Left ventricle myocardium inferior (tissue), 1 donor: Measurements from ENCODE around the gene PHKB. TPM values are rescaled to one million over a fixed set of nuclear protein-coding genes. Genes with fewer than 3 reads are reported as not detected.
"Not testable (repeated sequence)": the region's sequence is repeated elsewhere in the genome, so short reads cannot be mapped to it uniquely, and the experiment has no call there.

Experiments used
- DNase-seq: peaks from one replicate; pipeline ENCODE4 v3.0.0-alpha.2; 2020
- H3K27ac ChIP-seq: fragments of 200-600 bp; replicated peaks from 2 replicates; pipeline ENCODE4 v1.8.0; 2021
- H3K27me3 ChIP-seq: fragments of 200-600 bp; 2 replicates; pipeline ENCODE4 v1.8.0; 2021; ENCODE audit warnings: low read depth
- H3K36me3 ChIP-seq: fragments of 200-600 bp; 2 replicates; pipeline ENCODE4 v1.8.0; 2021
- H3K4me1 ChIP-seq: fragments of 200-600 bp; 2 replicates; pipeline ENCODE4 v1.8.0; 2021
- H3K4me3 ChIP-seq: fragments of 200-600 bp; 2 replicates; pipeline ENCODE4 v1.8.0; 2021; ENCODE audit warnings: mild to moderate bottlenecking, moderate library complexity
- H3K9me3 ChIP-seq: fragments of 200-600 bp; replicated peaks from 2 replicates; pipeline ENCODE4 v1.8.0; 2021
- intact Hi-C: fragments of 100-400 bp; cut with micrococcal nuclease; formaldehyde crosslinking; loops from one replicate; pipeline ENCODE4 v1.11.0; 2022
- total RNA-seq: library from RNA; stranded (reverse); fragmentation: NEBNext Ultra II Directional; extraction: Animal tissue kit (Norgen Biotek cat#: 25700); gene quantifications from one replicate; pipeline ENCODE4 v1.2.1, GENCODE V29; 2021
- TF ChIP-seq, protein P1 (sequence below): fragments of 200-600 bp; IDR thresholded peaks from 2 replicates; pipeline ENCODE4 v1.8.0; 2021; ENCODE audit warnings: antibody characterized with exemption, mild to moderate bottlenecking, borderline replicate concordance
- donor health status: DM: no; HTN: yes; CAD: no; lungs with severe emphysema.

The PHKB gene
- total RNA-seq, 1 donor from 2014 or later = 63.2 TPM

DNA sequence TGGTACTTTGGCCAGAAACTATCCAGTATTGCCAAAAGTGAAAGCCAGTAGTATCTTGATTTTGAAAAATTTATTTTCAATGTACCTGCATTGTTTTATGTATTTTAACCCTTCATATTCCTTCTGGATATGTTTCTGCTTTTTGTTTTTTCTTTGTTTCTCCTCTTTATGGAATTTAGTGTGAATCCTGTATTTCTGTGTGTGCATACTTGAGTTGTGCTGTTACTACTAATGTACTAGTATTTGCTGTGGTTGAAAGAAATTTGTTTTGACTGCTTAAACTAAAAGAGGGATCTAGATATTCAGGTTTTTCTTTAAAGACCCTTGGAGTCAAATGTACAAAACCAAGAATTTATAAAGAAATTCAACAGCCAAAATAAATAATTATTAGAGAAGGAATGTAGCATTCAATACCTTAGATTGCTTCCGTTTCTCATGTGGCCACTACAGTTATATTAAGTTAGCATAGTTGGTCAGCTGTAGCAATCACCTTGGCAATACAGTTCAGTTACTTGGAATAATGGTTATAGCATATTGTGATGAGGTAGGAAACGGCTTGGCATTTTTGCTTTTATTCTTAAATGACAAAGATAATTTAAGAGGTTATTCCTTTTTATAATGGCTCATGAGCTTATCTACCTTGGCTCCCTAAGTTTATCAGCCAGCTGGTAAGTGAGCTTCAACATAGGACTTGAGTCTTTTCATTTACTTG is 4.9 kb downstream of the PHKB start:
- Histone ChIP-seq H3K4me3 (no peak overlapping the region), H3K4me1 (peaks cover 98% of the 10 kb centered on the region), H3K36me3 (no peaks in the 10 kb centered on the region), H3K27ac (peak overlapping the region; percentile 25), H3K27me3 (no peaks in the 10 kb centered on the region), H3K9me3 (no peaks in the 10 kb centered on the region)
- TF ChIP-seq, protein P1, sequence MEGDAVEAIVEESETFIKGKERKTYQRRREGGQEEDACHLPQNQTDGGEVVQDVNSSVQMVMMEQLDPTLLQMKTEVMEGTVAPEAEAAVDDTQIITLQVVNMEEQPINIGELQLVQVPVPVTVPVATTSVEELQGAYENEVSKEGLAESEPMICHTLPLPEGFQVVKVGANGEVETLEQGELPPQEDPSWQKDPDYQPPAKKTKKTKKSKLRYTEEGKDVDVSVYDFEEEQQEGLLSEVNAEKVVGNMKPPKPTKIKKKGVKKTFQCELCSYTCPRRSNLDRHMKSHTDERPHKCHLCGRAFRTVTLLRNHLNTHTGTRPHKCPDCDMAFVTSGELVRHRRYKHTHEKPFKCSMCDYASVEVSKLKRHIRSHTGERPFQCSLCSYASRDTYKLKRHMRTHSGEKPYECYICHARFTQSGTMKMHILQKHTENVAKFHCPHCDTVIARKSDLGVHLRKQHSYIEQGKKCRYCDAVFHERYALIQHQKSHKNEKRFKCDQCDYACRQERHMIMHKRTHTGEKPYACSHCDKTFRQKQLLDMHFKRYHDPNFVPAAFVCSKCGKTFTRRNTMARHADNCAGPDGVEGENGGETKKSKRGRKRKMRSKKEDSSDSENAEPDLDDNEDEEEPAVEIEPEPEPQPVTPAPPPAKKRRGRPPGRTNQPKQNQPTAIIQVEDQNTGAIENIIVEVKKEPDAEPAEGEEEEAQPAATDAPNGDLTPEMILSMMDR = no peak
- intact Hi-C loops = no loop called here
- no peak for DNase-seq

DNA sequence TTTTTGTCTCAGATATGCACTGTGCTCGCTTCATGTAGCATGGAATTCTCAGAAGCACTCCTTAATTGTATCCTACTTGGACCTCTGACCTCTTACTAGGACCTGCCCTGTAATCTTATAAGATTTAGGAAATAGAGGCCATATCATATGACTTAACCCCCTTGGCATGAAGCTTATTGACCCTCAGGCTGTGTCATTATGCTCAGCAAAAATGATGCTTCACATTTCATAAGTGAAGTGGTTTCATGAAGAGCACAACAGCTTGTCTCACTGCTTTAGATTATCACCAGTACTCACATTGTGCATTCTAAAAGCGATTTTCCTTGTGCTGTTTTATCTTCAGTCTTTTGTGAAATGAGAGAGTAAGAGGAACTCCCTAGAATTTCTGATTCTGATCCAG is 6.4 kb downstream of the PHKB start:
- TF ChIP-seq, protein P1 = no peak
- intact Hi-C loops = no loop called here
- no peaks in the 10 kb centered on the region for H3K9me3 ChIP-seq
- H3K36me3 ChIP-seq = no peaks in the 10 kb centered on the region
- no peaks in the 10 kb centered on the region for H3K27me3 ChIP-seq
- DNase-seq = no peak
- peak overlapping the region; percentile 37 for H3K27ac ChIP-seq
- peak overlapping the region; percentile 3 for H3K4me3 ChIP-seq
- H3K4me1 ChIP-seq = peaks cover 87% of the 10 kb centered on the region

DNA sequence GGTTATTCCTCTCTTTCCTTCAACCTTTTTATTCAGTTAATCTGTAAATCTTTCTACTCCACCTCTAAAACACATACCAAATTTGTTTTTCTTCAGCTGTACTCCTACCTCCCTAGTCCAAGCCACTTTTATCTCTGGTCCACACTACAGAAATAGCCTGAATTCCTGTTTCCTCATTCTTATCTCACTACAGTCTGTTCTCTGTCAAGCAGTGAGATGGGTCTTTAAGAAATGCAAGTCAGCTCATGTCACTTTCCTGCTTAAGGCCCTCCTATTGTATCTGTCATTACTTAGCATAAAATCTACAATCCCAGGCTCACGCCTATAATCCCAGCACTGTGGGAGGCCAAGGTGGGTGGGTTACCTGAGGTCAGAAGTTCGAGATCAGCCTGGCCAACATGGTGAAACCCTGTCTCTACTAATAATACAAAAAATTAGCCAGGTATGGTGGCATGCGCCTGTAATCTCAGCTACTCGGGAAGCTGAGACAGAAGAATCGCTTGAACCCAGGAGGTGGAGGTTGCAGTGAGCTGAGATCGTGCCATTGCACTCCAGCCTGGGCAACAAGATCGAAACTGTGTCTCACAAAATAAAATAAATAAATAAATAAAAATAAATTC is 7.0 kb downstream of the PHKB start:
- Histone ChIP-seq H3K4me1 (peaks cover 82% of the 10 kb centered on the region), H3K27ac (peak overlapping the region; percentile 37)
- DNase-seq, H3K36me3 ChIP-seq, H3K9me3 ChIP-seq, H3K27me3 ChIP-seq, H3K4me3 ChIP-seq, intact Hi-C loops: not testable (repeated sequence)

DNA sequence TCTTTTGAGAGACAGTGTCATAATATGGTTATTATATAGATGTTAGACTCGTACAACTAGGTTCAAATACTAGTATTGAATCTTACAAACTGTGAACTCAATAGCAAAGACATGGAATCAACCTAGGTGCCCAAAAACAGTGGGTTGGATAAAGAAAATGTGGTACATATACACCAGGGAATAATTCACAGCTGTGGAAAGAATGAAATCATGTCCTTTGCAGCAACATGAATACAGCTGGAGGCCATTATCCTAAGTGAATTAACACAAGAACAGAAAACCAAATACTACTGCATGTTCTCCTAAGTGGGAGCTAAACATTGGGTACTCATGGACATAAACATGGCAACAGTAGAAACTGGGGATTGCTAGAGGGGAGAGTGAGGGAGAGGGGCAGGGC is 8.1 kb downstream of the PHKB start:
- Histone ChIP-seq H3K9me3 (no peaks in the 10 kb centered on the region), H3K4me3 (no peak overlapping the region), H3K4me1 (peaks cover 81% of the 10 kb centered on the region), H3K36me3 (no peaks in the 10 kb centered on the region), H3K27me3 (no peaks in the 10 kb centered on the region), H3K27ac (peak overlapping the region; percentile 11)
- no peak for DNase-seq
- intact Hi-C loops = no loop called here
- TF ChIP-seq, protein P1 = no peak

DNA sequence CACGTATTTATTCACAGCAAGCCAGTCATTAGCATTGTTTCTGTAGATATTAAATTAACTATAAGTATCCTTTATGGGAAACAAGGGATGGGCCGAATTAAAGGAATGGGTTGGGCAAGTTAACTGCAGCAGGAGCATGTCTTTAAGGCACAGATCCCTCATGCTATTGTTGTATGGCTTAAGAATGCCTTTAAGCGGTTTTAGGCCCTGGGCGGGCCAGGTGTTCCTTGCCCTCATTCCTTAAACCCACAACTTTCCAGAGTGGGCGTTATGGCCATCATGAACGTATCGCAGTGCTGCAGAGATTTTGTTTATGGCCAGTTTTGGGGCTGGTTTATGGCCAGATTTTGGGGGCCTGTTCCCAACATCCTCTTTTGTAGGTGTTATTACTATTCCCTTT is 9.1 kb downstream of the PHKB start:
- DNase-seq = no peak
- TF ChIP-seq, protein P1 = no peak
- Histone ChIP-seq H3K4me1 (peaks cover 77% of the 10 kb centered on the region), H3K27me3 (no peaks in the 10 kb centered on the region), H3K4me3 (no peak overlapping the region), H3K9me3 (no peaks in the 10 kb centered on the region), H3K36me3 (no peaks in the 10 kb centered on the region), H3K27ac (no peak overlapping the region)
- intact Hi-C loops = no loop called here

DNA sequence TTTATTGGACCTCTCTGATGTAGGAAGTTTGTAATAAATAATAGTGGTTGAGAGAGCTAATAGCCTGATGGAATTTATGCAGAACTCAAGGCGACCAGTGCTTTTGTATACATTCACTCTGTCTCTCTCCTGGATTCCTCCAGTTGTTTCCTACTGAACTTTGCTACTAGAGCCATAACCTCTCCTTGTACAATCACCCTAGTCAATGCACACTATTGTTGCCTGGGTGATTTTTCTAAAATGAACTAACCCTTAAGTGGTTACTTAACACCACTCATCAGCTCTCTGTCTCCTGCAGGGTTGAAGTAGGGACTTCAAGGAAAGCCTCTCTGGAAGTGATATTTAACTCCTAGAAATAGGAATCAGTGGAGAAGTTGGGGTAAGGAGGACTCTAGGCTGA is 9.7 kb downstream of the PHKB start:
- H3K27me3 ChIP-seq = no peaks in the 10 kb centered on the region
- H3K27ac ChIP-seq = no peak overlapping the region
- TF ChIP-seq, protein P1 = no peak
- DNase-seq = no peak
- H3K9me3 ChIP-seq = no peaks in the 10 kb centered on the region
- no peak overlapping the region for H3K4me3 ChIP-seq
- peaks cover 77% of the 10 kb centered on the region for H3K4me1 ChIP-seq
- intact Hi-C loops = no loop called here
- H3K36me3 ChIP-seq = no peaks in the 10 kb centered on the region

DNA sequence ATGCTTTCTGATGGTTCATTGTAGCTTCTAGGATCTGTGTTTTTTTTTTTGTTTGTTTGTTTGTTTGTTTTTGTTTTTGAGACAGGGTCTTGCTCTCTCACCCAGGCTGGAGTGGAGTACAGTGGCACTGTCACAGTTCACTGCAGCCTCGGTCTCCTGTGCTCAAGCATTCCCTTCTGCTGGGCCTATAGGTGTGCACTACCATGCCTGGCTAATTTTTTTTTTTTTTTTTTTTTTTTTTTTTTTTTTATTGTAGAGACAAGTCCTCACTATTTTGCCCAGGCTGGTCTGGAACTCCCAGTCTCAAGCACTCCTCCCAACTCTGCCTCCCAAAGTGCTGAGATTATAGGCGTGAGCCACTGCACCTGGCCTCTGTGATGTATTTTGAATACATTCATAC is 11.9 kb downstream of the PHKB start:
- H3K9me3 ChIP-seq, H3K36me3 ChIP-seq, H3K27ac ChIP-seq, DNase-seq, intact Hi-C loops, H3K27me3 ChIP-seq, H3K4me3 ChIP-seq: not testable (repeated sequence)
- H3K4me1 ChIP-seq = peaks cover 77% of the 10 kb centered on the region
